HG02763 (cell line): Measurements from ENCODE around the gene CXCL14.

ENCODE experiments used
- ATAC-seq: cut with Tn5 transposase; IDR thresholded peaks from one replicate; pipeline ENCODE4 v1.9.1; 2021; ENCODE audit warnings: mild to moderate bottlenecking, moderate library complexity; ENCODE audit not compliant: unreplicated experiment

The CXCL14 gene

DNA sequence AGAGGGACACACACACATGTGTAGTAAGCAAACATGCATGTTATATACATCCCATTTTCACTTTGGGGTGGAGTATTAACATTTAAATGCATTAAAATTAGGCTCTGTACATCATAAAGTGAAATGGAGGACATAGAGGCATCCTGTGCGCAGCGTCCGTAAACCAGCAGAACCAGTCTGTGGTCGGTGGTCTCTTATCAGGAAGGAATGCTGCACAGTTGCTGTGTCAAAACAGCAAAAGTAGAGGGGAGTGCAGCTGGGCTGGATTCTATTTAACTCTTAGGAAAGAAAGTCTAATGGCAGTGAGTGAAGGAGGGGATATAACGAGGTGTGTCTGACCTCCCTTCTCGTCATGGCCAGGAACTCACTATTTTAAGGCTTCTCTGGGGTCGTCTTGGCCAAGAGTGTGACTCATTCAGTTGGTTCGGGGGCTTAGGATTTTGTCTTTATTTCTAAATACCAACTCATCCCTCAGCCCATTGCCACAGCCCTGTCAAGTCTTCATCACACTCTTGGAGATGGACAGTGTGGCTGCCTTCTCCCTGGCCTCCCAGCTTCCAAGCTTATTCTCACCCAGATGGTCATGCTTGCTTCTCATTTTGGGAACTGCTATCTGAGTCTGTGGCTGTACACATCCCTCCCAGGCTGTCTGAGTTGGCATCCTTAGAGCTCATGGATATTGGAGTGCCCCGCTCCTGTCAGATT is 20.1 kb upstream of the CXCL14 start:
- no peak for ATAC-seq

DNA sequence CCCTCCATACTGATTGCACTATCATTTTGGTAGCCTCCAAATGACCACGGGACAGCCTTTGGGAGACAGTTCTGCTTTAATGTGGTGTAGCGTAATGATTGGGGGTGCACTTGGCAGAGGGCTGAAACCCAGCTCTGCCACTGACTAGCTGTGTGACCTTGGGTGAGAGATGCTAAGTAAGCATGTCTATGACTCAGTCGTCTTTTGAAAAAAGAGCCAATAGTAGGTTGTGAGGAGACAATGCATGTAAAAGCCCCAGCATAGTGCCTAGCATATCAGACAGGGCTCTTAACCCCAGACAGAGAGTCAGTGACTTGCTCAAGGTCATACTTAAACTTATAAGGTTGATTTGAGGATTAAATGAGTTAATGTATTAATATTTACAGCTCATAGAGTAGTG is 18.0 kb upstream of the CXCL14 start:
- ATAC-seq = no peak

DNA sequence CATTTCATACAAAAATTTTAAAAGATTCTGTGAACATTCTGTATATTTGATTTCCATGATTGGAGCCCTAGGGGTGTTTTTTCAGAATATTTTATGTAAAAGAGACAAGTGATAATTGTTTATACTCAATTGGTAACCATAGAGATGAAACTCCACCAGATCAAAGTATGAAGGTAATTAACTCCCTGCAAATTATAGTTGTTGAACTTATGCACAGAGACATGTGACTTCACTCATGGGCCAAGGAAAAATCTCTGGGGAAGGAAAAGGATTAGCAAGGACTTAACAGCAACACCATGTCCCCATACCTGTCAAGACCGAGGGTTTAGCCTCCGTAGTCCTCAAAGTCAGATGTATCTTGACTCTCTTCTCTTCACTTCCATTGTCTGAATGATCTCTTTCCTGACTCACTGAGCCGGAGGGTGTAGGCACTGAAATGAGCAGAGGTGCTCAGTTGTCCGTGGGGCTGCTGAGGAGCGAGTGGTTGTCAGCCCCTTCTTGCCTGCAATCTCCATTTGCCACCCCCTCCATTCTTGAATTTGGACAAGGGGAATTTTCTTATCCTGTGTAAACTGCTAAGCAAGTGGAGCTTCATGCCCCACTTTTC is 17.5 kb upstream of the CXCL14 start:
- ATAC-seq = no peak

DNA sequence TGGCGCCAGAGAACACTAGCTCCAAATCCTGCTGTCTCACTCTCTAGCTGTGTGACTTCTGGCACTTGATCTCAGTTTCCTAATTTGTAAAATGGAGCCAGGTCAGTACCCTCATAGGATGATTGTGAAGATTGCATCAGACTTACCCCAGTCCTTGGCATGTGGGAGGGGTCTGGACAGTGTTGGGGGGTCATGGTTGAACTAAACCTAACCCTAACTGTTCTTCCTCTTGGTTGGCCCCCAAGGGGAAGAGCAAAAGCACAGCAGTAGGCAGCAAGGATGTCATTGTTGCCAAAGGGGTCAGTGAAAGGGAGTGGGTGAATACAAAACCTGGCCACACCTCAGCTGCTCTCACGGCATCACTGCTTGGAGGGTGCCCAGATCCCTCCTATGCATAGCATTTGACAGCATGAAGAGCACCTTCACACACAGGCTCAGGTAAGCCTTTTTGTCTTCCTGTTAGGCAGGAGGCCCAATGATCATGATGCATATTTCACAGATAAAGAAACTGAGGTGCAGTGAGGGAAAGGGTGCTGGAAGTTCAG is 15.7 kb upstream of the CXCL14 start:
- no peak for ATAC-seq

DNA sequence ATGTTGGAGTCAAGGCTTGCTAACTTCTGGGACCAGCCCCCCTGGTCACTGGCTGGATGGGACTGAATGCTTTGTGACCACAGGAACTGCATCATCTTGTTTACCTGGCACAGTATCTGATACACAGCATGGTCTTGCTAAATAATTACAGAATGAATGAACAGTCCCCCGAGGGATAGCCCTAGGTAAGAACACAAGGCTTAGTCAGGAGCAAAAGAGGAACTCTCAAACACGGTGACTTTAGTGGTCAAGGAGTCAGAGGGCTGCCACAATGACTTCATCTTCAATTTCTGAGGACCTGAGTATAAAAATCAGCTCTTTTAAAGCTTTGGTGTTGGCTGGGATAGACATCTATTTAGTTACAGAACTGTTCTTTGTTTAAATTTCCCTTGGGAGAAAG is 15.1 kb upstream of the CXCL14 start:
- ATAC-seq = no peak

DNA sequence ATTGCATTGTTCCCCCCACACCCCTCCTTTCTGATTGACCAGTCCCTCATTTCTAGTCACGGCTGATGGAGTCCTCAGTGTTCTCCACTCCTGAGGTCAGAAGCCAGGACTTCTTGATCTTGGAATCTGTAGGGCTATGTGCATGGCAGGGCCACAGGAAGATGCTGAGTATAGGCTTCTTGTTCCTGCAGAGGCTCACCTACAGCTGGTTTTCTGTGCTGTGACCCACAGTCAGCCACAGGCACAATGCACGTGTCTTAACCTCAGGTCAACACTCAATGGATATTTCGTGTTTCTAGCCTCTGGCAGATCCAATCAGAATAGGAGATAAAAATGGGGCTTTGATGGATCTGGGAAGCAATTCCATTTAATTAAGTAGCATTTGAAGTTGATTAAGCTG is 14.3 kb upstream of the CXCL14 start:
- ATAC-seq = no peak

DNA sequence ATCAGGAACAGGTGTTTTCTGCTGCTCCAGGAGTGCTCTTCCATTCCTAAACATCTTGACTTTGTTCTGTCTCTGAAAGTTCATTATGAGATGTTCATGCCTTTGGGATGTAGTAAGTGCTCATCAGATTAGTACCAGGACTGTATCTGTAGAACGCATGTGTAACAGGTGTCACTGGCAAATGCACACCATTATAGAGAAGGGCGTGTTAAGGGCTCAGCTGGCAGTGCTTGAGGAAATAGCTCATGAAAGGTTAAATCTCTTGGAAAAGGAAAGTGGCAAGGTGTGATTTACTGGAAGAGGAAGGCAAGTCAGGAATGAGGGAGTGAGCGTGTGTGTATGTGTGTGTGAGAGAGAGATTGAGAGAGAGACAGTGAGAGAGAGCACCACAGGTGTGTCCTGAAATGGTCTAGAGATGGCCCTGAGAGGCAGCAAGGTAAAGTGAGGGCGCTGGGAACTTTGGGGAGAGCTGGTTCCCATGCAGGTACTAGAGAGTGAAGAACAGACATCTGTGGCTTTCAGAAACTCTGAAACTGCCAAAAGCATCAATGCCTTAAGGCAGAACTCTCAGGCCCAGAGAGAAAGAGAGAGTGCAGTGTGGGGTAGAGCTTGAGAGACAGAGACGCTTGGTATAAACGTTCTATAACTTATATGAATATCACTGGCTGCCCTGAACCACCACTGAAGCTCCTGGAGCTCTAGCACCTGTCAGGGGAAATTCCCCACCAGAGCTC is 13.7 kb upstream of the CXCL14 start:
- ATAC-seq = no peak

DNA sequence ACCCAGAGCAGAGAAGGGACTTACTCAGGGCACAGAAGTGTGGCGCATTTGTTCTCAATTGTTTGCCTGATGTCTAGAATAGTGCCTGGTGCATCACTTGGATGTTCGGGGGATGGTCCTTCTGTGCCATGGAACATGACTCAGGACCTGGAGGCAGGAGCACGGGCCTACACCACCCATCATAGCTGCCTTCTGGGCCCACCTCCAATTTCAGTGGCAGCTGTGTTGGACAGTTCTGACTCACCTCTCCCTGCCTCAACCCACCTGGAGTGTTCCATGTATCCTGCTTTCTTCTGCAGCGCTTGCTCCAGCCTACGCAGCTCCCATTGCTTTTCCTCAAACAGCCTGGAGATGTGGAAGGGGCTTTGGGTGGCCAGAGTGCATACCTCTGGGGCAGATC is 12.5 kb upstream of the CXCL14 start:
- no peak for ATAC-seq

DNA sequence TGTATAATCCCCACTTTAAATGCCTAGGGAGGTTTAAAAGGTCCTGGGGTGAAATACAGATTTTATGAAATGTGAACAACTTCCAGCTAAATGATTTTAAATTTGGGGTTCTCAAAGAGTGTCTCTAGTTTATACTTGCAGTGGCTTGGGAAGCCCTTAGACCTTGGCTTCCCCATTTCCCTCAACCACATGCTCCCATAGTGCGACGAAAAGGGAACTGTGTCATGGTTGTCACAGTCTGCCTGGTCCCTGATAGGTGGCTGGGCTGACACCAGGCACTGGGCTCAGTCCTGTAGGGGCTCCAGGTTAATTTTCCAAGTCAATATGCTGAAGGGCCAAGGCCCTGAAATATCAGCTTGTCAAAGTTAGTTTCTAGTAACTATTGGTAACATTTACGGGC is 10.4 kb upstream of the CXCL14 start:
- ATAC-seq = no peak

DNA sequence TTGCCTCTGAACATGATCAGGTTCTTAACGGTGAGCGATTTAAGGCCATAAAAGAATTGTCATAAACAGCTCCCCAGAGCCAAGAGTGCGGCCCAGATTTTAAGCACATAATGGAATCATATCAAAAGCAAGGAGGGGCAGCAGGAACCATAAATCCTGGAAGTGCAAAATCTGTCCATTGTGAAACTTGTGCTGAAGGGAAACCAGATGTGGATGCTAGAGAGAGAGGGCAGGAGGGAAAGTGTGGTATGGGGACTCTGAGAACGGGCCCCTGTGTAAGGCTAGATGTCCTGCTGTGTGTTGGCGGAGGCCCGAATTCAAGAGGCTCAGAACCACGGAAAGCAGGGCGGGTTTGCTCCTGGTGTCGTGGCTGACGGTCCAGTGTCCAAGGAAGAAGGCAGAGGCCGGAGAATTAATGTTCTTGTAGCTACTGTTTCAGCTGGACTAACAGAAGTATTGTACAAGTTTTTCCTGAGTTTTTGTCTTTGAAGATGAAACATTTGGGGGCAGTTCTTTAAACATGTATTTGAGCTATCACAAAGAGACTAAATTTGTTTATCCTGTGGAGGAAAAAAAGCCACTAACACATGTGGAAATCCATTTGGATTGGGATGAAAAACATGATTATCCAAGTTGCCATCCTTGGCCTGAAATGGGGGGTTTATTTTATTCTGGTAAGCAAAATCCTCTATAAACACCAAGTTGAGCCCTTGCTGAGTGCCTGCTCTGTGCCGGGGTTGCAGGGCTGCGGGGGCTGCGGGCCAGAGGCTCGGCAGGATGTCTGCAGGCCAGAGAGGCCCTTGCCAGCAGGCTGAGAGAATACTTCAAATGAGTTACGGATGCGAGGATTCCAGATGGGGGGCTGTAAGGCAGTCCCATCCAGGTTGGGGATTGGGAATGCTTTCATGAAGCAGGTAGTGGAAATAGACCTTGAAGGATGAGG is 9.2 kb upstream of the CXCL14 start:
- no peak for ATAC-seq

DNA sequence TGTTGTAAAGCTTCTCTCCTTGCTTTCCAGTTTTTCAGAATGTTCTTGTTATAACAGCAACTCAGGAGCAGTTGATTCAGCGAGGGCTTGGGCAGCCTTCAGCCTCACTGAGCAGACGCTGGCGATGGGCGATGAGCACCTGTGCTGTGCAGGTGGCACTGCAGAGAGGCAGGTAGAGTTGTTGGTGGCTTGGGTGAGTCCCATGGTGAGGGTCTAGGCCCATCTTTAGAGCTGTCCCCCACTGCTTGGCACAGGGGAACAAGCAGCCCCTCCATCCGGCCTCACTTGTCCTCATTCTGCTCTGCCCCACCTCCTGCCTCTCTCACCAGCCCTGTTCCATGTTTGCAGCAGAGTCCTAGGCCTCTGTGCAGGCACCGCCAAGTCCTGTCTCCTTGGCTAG is 6.1 kb upstream of the CXCL14 start:
- no peak for ATAC-seq

DNA sequence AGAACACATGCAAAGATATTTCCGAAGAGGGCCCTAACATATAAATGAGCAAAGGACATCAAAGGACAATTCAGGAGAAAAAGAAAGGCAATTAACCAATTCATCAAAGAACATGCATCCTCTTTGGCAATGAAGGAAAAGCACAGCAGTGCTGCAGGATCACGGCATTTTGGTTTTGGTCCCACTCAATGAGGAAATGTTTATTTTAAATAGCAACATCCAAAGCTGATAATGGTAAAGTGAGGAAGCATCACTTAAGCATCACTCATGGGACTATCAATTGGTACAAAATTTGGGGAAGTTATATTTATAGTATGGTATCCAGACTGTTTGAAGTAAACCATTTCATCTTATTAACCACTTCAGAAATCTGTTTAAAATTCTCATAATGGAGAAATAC is 5.5 kb upstream of the CXCL14 start:
- no peak for ATAC-seq

DNA sequence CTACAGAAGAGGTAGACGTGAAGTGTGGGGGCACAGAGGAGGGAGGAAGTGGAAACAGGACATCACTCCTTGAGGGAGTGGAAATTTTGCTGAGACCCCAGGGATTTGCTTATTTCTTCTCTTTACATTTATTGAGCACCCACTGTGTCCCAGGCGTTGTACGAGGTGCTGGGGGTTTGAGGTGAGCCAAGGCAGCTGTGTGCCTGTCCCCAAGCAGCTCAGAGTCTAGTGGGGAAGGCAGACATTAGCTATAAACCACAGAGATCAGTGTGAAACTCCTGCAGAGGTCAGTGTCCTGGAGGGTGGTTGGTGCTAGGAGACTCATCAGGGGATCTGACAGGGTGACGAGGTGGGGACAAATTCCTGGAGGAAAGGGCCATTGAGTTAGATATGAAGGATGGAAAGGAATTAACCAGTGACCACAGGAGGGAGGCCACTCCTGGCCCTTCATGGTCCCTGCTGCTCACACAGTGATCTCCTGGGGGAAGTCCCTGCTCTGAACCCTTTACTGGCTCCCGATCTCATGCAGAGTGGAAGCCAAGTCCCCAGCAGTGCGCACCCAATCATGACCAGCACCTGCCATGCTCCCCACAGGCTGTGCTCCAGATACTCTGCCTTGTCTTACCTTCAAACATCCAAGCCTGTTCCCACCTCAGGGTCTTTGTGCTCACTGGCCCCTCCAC is 3.4 kb upstream of the CXCL14 start:
- ATAC-seq = no peak

DNA sequence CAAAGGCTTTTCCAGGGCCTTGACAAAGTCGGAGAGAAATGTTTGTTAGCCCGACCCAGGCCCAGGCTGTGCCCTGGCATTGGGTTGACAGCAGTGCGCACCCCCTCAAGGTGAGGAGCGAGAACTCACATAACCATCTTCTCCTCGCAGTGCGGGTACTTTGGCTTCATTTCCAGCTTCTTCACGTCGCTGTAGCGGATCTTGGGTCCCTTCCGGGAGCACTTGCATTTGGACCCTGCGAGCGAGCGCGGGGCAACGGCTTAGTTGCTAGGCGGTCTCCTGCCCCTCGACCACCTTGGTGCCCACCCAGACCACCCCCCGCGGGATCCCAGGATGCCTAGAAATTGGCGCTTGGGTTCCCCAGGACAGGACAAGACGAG is 496 bp downstream of the CXCL14 start:
- no peak for ATAC-seq

DNA sequence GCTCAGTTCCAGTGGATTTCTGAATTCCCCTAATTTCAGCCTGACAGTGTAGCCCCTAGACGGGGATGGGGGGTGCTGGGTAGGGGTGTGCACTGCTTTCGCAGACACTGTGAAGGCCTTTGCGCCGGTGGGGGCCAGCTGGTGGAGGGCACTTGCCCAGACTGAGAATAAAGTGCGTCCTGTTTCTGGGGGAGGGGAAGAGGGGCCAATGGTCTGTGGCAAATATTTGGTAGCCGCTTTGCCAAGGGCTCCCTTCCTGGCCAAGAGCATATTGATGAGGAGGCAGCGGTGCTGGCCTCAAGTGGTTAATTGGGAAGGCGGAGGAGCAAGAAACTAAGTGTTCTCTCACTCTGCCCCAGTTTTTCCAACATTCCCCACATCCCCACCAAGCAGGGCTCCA is 1.4 kb downstream of the CXCL14 start:
- ATAC-seq = no peak

DNA sequence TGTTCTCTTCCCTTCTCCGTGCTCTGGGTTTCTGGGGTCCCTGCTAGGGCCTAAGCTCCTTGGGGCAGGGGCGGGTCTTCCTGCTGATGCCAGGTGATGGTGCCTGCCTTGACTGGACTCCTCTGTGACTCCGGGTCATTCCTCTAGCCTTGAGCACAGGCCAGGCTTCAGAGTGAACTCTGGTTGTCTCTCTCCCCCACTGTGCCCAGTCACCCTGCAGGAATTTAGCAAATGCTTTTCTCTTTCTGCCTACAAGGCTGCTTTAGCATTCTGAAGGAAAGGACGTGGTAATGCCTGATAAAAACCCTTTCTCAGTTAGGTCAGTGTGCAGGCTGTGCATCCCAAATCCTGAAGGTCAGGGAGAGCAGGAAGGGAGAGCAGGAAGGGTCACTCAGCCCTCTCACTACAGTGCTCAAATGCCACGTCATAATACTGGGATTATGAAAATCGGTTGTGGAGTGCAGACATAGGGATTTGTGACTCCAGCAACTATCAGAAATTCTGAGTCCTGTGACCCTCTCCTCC is 2.7 kb downstream of the CXCL14 start:
- no peak for ATAC-seq

DNA sequence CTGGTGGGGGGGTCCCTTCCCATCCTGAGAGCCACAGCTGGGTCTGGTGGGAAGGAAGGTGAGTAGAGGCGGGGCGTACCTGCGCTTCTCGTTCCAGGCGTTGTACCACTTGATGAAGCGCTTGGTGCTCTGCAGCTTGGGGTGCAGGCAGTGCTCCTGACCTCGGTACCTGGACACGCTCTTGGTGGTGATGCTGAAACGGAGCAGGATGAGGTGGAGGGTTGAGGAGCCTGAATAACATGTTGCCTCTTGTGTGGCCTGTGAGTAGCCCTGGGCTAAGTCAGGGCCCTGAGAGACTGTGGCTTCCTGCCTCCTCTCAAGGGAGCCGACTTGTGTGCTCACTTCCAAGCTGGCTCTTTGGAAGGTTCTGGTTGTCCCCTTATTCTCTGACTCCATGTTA is 4.3 kb downstream of the CXCL14 start:
- ATAC-seq = no peak

DNA sequence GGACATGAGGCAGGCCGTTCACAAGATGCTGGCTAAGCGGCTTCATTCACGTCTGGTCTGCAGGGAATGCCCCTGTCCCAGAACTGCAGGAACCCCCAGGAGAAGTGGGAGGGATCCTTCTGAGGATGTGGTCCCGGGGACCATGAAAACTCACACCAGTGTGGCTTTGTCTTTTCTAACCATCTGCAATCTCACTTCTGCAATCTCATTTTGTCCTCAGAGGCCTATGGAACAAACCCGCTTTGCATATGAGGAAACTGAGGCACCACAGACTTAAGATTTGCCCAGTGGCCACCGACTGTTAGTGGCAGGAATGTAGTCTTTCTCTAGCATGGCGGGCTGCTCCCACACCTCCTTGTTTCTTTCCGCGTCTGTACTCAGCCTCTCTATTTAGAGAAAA is 6.9 kb downstream of the CXCL14 start:
- no peak for ATAC-seq

DNA sequence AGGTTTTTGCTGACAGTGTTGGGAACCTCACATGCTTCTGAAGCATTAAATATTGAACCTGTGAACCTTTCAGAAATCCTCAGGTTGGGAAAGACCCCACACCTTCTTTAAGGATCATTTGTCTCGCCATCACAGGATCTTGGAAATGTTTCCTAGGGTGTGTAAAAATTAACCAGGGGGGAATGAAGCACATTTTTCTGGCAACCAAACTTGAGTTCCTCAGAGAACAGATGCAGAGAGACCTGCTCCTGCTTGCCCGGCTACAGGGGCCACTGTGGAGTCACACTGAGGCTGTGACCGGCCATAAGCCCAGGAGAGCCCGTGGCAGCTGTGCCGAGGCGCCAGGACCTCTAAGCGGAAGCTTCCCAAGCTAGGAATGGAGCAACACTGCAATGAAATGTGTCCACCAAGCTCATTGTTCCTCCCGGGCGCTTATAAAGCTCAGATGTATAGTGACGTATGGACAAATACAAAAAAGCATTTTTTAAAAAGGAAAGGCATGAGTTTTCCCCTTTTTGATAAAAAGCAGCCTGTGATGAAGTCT is 7.7 kb downstream of the CXCL14 start:
- no peak for ATAC-seq

DNA sequence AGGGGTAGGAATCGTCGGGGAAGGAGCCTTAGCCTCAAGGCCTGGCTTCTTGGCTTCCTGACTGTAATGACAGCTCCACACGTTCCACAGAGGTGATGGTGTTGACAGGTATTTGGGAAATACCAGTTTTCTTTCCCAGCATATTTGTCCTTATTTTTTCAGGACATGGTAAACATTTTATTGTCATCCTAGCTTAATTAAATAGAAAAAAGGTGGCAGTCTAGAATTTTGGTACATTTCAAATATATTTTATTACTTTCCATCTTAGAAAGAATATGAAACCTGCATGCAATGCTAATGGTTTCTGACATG is 8.4 kb downstream of the CXCL14 start:
- no peak for ATAC-seq
